Body of pancreas (tissue), 4 donors: Measurements from ENCODE around the gene SRSF4.

Experiments
- CTCF ChIP-seq, 7 experiments: fragments of 450-650 bp in 4 of 7; fragments of 200-600 bp in 3 of 7; sonication (generic) in 3 of 7; IDR thresholded peaks; one replicate each; pipeline ENCODE4 v1.5.1; 2016 to 2019; ENCODE audit warnings: antibody characterized with exemption in 7 of 7
- POLR2A ChIP-seq, 3 donors: fragments of 450-650 bp; IDR thresholded peaks; one replicate each; pipeline ENCODE4 v1.6.1; 2016; ENCODE audit warnings: antibody characterized with exemption in 3 of 3, mild to moderate bottlenecking in 2 of 3

GRCh38 chr1:29211086-29212030 lies 29.7 kb upstream of the SRSF4 start:
- TF ChIP-seq CTCF (IDR thresholded peaks at IDR 0.05) = no peak
- no peak for TF ChIP-seq POLR2A (IDR thresholded peaks at IDR 0.05)
